ENCODE data around the gene PUM1.

- TF ChIP-seq CTCF (IDR thresholded peaks at IDR 0.05) (no peak), REST (IDR thresholded peaks at IDR 0.05; ENCODE audit: insufficient read depth in 1 of 2, low read depth in 2 of 2, low read length in 1 of 2) (no peak)
Observed at GRCh38 chr1:31029026-31029425, 36.5 kb downstream of the PUM1 start.

Data from Panc1 (cell line).